SKM-1 treated with dmso at 0.1 percent for 144 hours (cell line): ENCODE results near the gene EGLN2.
"Not testable (repeated sequence)": the region's sequence is repeated elsewhere in the genome, so short reads cannot be mapped to it uniquely, and the experiment has no call there.

Experiments used
- DNase-seq: peaks from one replicate; lab custom pipeline; 2025; ENCODE audit not compliant: unreplicated experiment; lab: John Stamatoyannopoulos, UW

EGLN2 gene

DNA sequence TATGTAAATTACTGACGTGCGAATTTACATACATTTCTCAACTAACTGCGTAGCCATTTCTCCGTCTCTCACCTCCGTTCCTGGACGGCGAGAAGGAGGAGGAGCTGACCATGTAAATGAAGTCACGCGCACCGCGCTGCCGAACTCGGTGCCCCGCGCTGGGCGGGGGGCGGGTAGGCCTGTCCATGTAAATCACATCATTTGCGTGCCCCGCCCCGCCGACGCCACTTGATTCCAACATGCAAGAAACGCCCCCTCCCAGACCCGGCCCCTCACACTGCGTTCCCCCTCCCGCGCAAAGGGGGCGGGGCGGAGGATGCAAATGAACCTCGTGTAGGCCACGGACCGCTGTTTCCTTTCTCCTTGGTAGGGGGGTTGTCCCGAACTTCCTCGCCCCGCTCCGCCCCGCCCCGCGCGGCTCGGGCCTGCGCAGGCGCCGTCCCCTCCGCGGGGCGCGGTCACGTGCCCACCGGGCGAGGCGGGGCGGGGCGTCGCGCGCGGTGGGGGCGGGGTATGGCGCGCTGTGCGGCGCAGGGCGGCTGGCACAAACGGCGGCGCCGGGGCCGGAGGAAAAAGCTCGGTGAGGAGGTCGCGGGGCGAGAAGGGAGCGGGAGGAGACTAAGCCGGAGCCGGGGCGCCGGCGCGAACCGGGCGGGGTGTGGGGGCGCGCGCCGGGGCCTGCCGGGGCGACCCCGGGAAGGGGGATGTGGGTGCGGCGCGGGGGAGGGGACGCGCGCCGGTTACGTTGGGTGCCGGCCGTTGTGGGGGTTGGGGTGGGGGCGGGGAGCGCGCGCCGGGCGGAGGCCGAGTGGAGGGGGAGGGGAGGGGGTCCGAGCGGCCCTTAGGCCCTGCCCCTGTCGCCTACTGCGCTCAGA, at the start of gene EGLN2:
Gene EGLN2, plus strand, starts transcription at position 509 of the 875 bp plus-strand sequence. CDS start 1,382 bp downstream, outside the sequence.
- DNase-seq: peak; percentile 97

DNA sequence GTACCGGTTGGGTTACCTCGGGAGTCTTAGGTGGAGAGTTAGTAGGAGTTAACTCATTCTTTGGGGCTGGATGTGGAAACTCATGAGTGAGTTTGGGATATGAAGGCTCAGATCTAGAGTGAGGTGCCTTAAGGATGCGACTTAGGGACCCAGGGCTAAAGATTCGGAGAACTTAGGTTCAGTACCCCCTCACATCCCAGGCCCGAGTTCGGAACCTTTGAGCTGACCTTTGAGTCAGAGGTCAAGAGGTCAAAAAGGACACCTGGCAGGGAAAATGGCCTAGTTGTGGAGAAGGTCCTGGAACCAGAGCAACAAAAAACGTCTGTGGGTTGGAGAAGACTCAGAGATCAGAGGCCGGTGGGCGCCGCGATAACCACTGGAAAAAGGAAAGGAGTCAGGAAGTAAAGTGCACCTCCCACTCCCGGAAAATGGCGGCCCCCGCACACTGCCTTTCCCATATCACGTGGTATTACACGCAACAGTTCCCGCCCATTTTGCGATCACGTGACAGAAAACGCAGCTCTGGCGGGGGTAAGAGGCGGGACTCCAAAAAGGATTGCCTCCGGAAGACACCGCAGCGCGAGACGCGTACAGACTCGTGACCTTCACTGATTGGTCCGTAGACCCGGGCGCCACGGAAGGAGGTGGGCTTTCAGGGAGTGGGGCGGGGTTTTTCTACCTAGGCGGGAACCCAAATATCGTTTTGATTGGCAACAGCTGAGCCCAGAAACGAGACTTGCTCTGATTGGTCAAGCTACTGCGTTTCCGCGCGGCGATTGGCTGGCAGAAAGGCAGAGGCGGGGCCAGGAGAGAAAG, 48.7 kb upstream of the EGLN2 start, which contains the start of gene ACTMAP:
Gene ACTMAP, minus strand, starts transcription at position 420 of the 816 bp plus-strand sequence. CDS start 674 bp downstream, outside the sequence.
- peak; percentile 99 for DNase-seq

- DNase-seq: peak; percentile 94
Measured at GRCh38 chr19:40750874-40751537, 48.0 kb upstream of the EGLN2 start, which contains the start of gene SNRPA. Gene SNRPA, plus strand, starts transcription at chr19:40751203. Its CDS starts 206 bp downstream, at chr19:40751409.

- no peak for DNase-seq
Measured at GRCh38 chr19:40752257-40752781, 46.7 kb upstream of the EGLN2 start.

- no peak for DNase-seq
Measured at GRCh38 chr19:40754611-40755247, 44.3 kb upstream of the EGLN2 start.

- DNase-seq: no peak
Measured at GRCh38 chr19:40755248-40755624, 43.8 kb upstream of the EGLN2 start.

- no peak for DNase-seq
Measured at GRCh38 chr19:40755791-40756190, 43.2 kb upstream of the EGLN2 start.

- no peak for DNase-seq
Measured at GRCh38 chr19:40756502-40757110, 42.4 kb upstream of the EGLN2 start.

DNA sequence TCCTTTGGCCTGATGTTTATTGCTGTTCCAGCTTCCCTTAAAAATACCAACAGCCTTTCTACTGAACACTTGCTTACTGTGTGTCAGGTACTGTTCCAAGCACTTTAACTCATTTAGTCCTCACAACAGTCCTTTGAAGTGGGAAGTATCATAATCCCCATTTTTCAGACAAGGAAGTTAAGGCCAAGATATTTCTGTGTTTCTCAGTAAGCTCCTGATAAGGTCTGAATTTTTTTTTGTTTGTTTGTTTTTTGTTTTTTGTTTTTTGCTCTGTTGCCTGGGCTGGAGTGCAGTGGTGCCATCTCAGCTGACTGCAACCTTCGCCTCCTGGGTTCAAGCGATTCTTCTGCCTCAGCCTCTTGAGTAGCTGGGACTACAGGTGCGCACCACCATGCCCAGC, 40.5 kb upstream of the EGLN2 start:
- no peak for DNase-seq

GRCh38 chr19:40759352-40759751, 39.6 kb upstream of the EGLN2 start:
- DNase-seq: no peak

DNA sequence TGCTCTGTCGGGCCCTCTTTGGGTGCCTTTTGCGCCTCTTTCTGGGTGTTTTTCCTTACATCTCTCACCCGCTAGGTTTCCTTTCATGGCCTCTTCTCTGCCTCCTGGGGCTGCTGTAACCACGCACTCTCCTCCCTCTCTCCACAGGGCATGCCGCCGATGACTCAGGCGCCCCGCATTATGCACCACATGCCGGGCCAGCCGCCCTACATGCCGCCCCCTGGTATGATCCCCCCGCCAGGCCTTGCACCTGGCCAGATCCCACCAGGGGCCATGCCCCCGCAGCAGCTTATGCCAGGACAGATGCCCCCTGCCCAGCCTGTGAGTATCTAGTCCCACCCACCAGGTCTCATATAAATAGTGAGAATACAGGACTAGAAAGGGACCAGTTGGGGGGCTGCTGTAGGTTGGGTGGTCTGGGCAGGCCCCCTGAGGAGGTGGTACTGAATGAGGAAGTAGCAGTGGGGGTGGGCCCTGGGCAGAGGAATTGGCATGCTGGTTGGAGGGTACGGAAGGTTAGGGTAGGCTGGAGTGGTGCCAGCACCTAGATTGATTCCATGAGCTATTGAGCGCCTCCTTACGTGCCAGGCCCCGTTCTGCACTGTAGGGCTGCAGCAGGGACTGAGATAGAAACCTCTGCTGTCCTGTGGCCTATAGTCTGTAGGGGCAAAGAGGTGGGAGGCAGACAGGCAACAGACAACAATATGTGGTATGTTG, 36.1 kb upstream of the EGLN2 start:
- no peak for DNase-seq

- no peak for DNase-seq
Measured at GRCh38 chr19:40763526-40763925, 35.5 kb upstream of the EGLN2 start.

DNA sequence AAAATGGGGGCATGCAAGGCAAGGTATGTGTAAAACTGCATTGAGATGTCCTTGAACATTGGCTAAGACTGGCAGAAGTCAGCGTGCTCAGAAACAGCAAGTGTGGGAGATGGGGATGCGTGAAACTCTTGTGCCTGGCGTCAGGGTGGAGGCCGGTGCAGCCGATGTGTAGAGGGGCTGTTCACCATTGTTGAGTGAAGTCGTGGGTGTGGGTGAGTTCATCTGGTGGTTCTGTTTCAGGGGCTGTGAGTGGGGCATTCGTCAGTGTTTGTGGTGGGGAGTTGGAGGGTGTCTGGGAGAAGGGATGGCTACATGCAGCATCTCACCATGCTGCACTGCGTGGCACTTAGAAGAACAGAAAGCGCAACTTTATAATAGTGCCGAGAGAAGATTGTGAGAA, 35.0 kb upstream of the EGLN2 start:
- DNase-seq: no peak

- DNase-seq: not testable (repeated sequence)
Measured at GRCh38 chr19:40766385-40766784, 32.6 kb upstream of the EGLN2 start.

- DNase-seq: no peak
Measured at GRCh38 chr19:40768869-40769268, 30.1 kb upstream of the EGLN2 start.

GRCh38 chr19:40771101-40771862, 27.7 kb upstream of the EGLN2 start:
- DNase-seq: not testable (repeated sequence)

DNA sequence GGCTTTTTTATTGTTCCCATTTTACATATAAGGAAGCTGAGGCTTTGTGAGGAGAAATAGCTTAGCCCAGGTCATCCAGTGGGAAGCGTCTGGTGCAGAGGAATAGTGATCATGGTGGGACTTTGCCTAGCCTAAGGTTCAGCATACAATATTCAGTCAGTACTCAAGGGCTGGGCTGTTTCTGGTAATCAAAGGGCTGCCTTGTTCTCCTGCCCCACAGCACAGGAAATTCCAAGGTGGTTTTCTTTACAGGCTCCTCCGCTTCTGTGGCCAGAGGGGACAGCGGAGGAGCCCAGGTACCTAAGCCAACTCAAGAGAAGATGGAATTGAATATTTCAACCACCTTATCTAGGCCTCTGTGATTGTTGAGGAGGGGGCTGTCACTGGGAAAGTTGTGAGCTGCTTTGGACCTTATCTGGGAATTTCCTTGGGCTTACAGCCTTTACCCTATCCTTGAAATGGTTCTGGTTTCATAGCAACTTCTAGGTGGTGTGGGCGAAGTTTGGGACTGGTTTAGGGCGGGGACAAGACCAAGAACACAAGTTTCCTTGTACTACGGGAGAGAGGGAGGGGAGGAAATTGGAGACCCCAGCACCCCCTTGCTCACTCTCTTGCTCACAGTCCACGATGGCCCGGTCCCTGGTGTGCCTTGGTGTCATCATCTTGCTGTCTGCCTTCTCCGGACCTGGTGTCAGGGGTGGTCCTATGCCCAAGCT, 23.9 kb upstream of the EGLN2 start, which contains the start of gene MIA:
Gene MIA, plus strand, starts transcription at position 606 of the 716 bp plus-strand sequence. Its CDS starts 22 bp downstream, at position 628.
- DNase-seq: no peak

GRCh38 chr19:40775632-40776022, 23.4 kb upstream of the EGLN2 start:
- DNase-seq: no peak
